ENCODE results near the gene BRS3. TPM values are rescaled to one million over a fixed set of nuclear protein-coding genes. Genes with fewer than 3 reads are reported as not detected.

Gene BRS3
- total and polyA plus RNA-seq, 9 of the 15 experiments (the other 6 are each of a cell fraction or from before 2014, with no cell fraction given), result not detected

- Histone ChIP-seq H3K4me1 (replicated peaks in 1 of 2; ENCODE audit: control insufficient read depth in 2 of 2, insufficient read depth in 2 of 2, low read length in 2 of 2) (peaks cover 0 to 8% of the 10 kb centered on the region in 2 experiments; a peak in 1 of 5 replicates), H4K20me1 (replicated peaks; ENCODE audit: control insufficient read depth, insufficient read depth, low read length) (no peaks in the 10 kb centered on the region), H3K9me3 (replicated peaks; ENCODE audit: control insufficient read depth, insufficient read depth, low read depth, low read length) (no peaks in the 10 kb centered on the region), H3K4me2 (ENCODE audit: insufficient read depth, low read length) (no peak overlapping the region), H3K27me3 (ENCODE audit: control insufficient read depth in 2 of 2, insufficient read depth in 2 of 2, low read length in 2 of 2) (peaks cover 0 to 26% of the 10 kb centered on the region in 2 experiments; a peak in 4 of 5 replicates), H3K4me3 (no peak overlapping the region), H3K9ac (ENCODE audit: insufficient read depth in 1 of 2, low read depth in 2 of 2, low read length in 2 of 2) (no peak overlapping the region), H3K36me3 (ENCODE audit: control insufficient read depth, insufficient read depth, low read length) (no peaks in the 10 kb centered on the region), H3K9me1 (ENCODE audit: control insufficient read depth, insufficient read depth, low read length) (no peaks in the 10 kb centered on the region), H3K27ac (ENCODE audit: extremely low read depth, low read depth, low read length) (no peak overlapping the region), H3K79me2 (ENCODE audit: control insufficient read depth, insufficient read depth, low read length) (no peaks in the 10 kb centered on the region), H2AFZ (ENCODE audit: low read depth, low read length) (no peak overlapping the region)
- intact Hi-C loops (cut with micrococcal nuclease), result no loop called here
- no peak for TF ChIP-seq ZNF24 (IDR thresholded peaks at IDR 0.05)
- no peak for TF ChIP-seq POU5F1 (IDR thresholded peaks at IDR 0.05; ENCODE audit: borderline replicate concordance, low read depth, low read length, partially characterized antibody)
- no peak for TF ChIP-seq MCM7 (IDR thresholded peaks at IDR 0.05)
- TF ChIP-seq, protein P1, sequence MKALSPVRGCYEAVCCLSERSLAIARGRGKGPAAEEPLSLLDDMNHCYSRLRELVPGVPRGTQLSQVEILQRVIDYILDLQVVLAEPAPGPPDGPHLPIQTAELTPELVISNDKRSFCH (CRISPR knock-in tag; IDR thresholded peaks at IDR 0.05), result no peak
- TF ChIP-seq, protein P1 (tag; IDR thresholded peaks at IDR 0.05), result no peak
- no peak for TF ChIP-seq NCOA2 (IDR thresholded peaks at IDR 0.05; ENCODE audit: partially characterized antibody in 2 of 2)
- no peak for TF ChIP-seq IRF1 (CRISPR knock-in tag; IDR thresholded peaks at IDR 0.05; ENCODE audit: borderline replicate concordance)
- TF ChIP-seq PRPF4 (IDR thresholded peaks at IDR 0.05; ENCODE audit: insufficient read depth, low read depth, low read length, poor library complexity, severe bottlenecking), result no peak
- TF ChIP-seq GTF2F1 (IDR thresholded peaks at IDR 0.05; ENCODE audit: low read depth, low read length), result no peak
- TF ChIP-seq ZNF76 (CRISPR knock-in tag; IDR thresholded peaks at IDR 0.05; ENCODE audit: borderline replicate concordance), result no peak
- TF ChIP-seq RNF2 (IDR thresholded peaks at IDR 0.05), result no peak
- no peak for TF ChIP-seq ZNF263 (CRISPR knock-in tag; IDR thresholded peaks at IDR 0.05; ENCODE audit: borderline replicate concordance)
- TF ChIP-seq THAP7 (CRISPR knock-in tag; IDR thresholded peaks at IDR 0.05), result no peak
- no peak for TF ChIP-seq SMARCB1 (IDR thresholded peaks at IDR 0.05; ENCODE audit: insufficient read length, low read depth)
- no peak for TF ChIP-seq MAFF (IDR thresholded peaks at IDR 0.05; ENCODE audit: low read length)
- TF ChIP-seq TEAD4 (IDR thresholded peaks at IDR 0.05; ENCODE audit: low read length), result no peak
- TF ChIP-seq TEAD4 (CRISPR knock-in tag; IDR thresholded peaks at IDR 0.05; ENCODE audit: borderline replicate concordance), result no peak
- no peak for TF ChIP-seq XRCC3 (IDR thresholded peaks at IDR 0.05)
- POLR2A ChIA-PET, result interaction anchor here (0.6 kb wide), 1 partner anchor 140 kb away, joined by 3 read pairs; no protein-coding TSS in a partner anchor
- BruUV-seq (replicated peaks), result no TSS peak
- ATAC-seq (no peak), FAIRE-seq (no peak), DNase-seq (ENCODE audit: extremely low read depth in 1 of 4, low spot score in 3 of 4) (no peak)
- CTCF ChIA-PET (ENCODE audit: low intra/inter-chr PET ratio), result no interaction called here
- in situ Hi-C loops (cut with MboI), result no loop called here
- 0% methylated on average over 5 of the region's 5 CpGs for WGBS (ENCODE audit: insufficient coverage, low coverage, missing lambda C conversion rate)
These were observed 52.5 kb downstream of the BRS3 start for GRCh38 chrX:136540226-136540625.
